ENCODE data around the gene ITPR3. TPM values are rescaled to one million over a fixed set of nuclear protein-coding genes. Genes with fewer than 3 reads are reported as not detected.
A peak's percentile ranks its signal among the peaks of the same experiment; 100 is the strongest.

ITPR3 gene
- total RNA-seq, 2 donors from 2014 or later, result 27.6 to 77.6 TPM

DNA sequence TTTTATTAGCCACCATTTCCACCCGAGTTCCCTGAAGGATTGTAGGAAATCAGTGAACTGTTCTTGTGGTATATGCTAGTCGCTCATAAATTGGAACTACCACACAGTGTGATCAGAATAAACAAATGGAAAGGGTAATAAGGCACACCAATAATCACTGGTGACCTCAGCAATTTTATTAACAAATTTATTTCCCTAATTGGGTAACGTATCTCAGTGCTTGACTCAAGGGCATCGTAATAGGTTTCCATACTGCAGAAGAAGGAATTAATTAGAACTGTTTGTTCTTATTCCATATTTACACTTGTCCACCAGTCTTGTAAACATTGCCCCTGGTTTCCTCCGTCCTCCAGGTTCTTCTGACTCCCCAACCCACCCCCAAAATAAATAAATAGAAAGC, 100.4 kb downstream of the ITPR3 start:
- H3K4me1 Mint-ChIP-seq (ENCODE audit: low read depth in 2 of 2), result no peaks in the 10 kb centered on the region
- H3K36me3 Mint-ChIP-seq, result no peaks in the 10 kb centered on the region
- H3K27ac Mint-ChIP-seq, result no peak overlapping the region
- ATAC-seq, result no peak
- H3K27me3 Mint-ChIP-seq, result peaks cover 26 to 29% of the 10 kb centered on the region in 2 donors
- DNase-seq (ENCODE audit: low spot score), result no peak
- H3K4me3 Mint-ChIP-seq, result no peak overlapping the region
- H3K9me3 Mint-ChIP-seq, result no peaks in the 10 kb centered on the region

DNA sequence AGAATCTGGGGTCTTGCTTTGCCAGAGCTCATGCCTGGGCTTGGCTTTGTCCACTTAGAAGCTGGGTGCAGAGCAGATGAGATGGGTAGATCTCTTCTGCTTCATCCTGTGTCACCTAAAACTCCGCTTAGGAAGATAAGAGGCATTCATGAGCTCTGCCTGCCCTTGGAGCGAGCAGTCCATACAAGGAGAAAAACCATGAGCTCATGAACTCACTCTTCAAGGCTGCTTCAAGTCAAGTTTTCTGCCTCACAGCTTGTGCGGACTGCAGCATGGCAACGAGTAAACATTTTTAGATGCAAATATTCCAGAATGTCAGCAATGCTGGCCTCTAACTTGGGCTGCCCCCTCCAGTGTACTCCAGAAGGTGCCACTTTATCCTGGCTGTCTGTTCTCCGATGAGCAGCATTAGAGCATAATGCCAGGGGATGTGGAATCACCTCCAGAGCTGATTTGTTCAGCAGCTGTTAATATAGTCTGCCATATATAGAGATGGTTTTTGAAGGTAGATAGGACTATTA, 101.0 kb downstream of the ITPR3 start:
- Mint-ChIP-seq H3K9me3 (no peaks in the 10 kb centered on the region), H3K27me3 (peaks cover 26 to 31% of the 10 kb centered on the region in 2 donors)

DNA sequence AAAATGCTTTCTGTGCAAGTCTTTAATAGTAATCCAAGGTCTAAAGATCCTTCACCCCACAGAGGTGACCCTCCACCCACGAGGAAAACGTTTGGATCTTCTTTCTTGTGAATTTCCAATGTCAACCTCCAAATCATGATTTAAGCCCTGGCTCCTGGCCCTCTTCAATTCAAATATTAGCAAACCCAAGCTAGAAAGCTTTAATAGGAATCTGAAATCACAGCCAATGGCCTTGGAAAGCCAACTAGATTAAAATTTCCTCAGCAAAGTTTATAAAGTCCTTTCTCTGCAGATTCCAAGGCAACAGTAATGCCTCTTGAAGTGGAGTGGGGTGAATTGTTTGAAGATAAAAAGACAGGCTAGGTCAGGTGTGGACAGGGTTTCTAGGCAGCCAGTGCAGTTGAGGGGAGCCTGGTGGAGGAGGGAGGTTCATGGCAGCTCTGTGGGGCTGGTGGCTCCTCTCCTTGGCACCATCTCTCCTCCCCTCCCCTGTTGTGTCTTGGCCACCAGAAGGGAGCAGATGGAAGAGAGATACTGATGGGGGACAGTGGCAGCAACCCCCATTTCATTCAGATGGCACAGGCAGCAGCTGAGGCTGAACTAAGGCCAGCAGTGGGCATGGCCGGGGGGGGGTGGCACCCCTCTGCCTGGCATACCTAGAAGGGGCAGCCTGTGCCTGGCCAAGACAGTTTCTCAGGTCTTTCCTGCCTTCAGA, 102.4 kb downstream of the ITPR3 start:
- H3K36me3 Mint-ChIP-seq, result no peaks in the 10 kb centered on the region
- DNase-seq (ENCODE audit: low spot score), result no peak
- H3K27me3 Mint-ChIP-seq, result peaks cover 27 to 31% of the 10 kb centered on the region in 2 donors
- no peaks in the 10 kb centered on the region for H3K9me3 Mint-ChIP-seq
- H3K4me3 Mint-ChIP-seq, result no peak overlapping the region
- H3K27ac Mint-ChIP-seq, result no peak overlapping the region
- H3K4me1 Mint-ChIP-seq (ENCODE audit: low read depth in 2 of 2), result no peaks in the 10 kb centered on the region
- ATAC-seq, result no peak

More for the DNA sequence above, 101.0 kb downstream of the ITPR3 start:
- Mint-ChIP-seq H3K36me3 (no peaks in the 10 kb centered on the region), H3K4me1 (ENCODE audit: low read depth in 2 of 2) (no peaks in the 10 kb centered on the region), H3K4me3 (no peak overlapping the region), H3K27ac (no peak overlapping the region)
- DNase-seq (ENCODE audit: low spot score) (no peak), ATAC-seq (no peak)

DNA sequence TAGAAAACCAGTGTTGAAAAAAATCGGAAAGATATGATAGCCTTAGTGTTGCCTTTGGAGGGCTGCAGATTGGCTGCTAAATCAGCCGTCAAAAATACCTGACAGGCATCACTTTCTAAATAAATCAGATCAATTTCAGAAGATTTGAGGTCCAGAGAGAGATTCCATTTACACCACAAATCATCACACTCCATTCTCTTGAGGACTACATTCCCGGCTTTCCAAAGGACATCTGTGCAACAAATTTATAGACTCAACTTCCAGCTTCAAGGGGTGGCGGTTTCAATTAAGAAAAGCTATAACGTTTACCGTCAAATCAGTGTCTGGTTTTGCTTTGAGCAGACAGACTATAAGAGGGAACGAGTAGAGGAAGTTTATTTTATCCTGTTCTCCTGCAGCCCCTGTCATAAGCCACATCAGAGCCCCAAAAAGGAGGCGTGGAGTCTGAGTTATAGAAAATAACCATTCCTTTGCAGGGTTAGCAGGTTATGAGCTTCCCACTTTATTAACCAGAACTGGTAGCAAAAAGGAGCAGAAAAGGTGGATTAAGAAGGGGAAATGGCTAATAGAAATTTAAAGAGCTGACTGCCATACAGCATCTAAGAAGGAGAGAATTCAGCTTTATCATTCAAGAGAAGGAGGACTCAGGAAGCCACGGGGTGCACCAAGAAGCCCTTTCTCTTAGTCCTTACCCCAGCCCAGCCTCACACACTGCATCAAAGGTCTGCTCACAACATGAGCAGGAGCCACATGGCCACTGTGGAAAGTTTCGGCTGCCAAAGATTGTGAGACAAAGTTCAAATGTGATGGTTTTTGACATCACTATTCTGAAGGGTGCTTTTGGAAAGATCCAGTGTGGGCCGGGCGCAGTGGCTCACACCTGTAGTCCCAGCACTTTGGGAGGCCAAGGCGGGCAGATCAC, 103.2 kb downstream of the ITPR3 start:
- Mint-ChIP-seq H3K36me3 (no peaks in the 10 kb centered on the region), H3K4me3 (no peak overlapping the region), H3K9me3 (no peaks in the 10 kb centered on the region), H3K27me3 (peaks cover 29 to 31% of the 10 kb centered on the region in 2 donors), H3K4me1 (ENCODE audit: low read depth in 2 of 2) (no peaks in the 10 kb centered on the region), H3K27ac (no peak overlapping the region)
- no peak for DNase-seq (ENCODE audit: low spot score)
- ATAC-seq, result no peak

DNA sequence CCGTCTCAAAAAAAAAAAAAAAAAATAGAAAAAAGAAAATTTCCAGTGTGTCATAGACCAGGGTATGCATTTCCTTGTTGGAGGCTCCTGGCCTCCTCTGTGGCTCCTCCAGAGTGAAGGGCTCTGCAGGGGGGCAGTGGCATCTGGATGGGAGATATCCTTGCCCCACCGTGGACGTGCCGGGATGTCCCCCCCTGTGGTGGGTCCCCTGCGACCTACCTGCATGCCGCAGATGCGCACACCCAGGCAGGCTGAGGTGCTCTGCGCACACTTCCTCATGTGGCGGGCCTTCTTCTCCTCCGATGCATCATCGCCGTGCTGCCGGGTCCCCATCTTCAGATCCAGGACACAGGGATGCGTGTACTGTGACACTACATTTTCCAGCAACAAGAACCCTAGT, 104.1 kb downstream of the ITPR3 start:
- H3K4me3 Mint-ChIP-seq, result no peak overlapping the region
- H3K27ac Mint-ChIP-seq, result no peak overlapping the region
- H3K9me3 Mint-ChIP-seq, result no peaks in the 10 kb centered on the region
- peaks cover 27 to 30% of the 10 kb centered on the region in 2 donors for H3K27me3 Mint-ChIP-seq
- DNase-seq (ENCODE audit: low spot score) (no peak), ATAC-seq (no peak)
- no peaks in the 10 kb centered on the region for H3K4me1 Mint-ChIP-seq (ENCODE audit: low read depth in 2 of 2)
- H3K36me3 Mint-ChIP-seq, result no peaks in the 10 kb centered on the region

DNA sequence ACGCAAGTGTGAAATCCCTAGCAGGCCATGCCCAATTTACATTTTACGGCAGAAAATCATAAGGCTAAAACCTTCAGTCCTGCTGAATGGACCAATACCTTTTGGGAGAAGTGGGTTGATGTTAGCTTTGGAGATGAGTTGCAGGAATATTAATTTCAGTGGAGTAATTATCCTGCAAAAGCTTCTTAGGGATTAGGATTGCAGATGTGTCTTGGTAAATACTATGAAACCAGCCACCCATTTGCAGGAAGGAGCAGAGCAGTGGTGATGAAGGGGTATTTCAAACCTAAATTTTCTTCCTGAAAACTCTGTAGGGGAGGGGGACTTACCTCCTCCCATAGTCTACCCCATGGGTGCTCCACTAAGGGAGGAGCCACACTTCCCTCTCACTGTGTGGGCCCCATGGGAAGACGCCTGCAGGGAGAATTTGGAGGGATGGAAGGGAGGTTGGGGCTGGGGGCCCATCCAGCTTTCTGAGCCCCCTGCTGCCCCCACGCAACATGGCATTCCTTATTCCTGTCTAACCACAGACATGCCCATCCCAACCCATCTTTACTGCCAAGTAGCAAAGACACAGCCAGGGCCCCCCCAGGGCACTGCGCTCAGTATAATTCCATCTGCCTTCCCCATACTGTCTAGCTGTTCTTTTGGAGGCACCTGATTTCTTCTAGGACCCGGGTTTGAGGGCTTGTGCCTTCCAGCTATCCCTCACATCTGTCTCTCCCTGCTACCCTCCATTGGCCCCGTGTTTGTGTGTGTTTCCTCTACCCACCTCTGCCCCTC, 105.0 kb downstream of the ITPR3 start:
- ATAC-seq, result no peak

DNA sequence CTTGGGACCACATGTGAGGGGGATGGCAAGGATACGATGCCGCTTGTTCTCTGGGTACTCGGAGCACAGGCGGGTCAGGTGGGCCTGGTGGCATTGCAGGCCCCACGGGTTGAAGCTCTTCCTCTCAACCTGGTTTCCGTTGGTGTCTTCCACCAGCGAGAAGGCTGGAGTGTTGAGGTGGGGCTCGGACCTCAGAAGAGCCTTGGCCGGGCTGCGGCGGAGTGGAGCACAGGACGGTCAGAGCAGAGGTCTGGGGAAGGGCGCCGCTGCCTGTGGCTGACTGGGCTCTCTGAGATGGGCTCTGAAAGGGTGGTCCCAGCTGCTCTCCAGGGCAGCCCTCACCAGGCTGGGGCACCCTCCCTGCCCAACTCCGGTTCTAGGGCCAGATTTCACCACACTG, 105.6 kb downstream of the ITPR3 start:
- Mint-ChIP-seq H3K27me3 (peaks cover 26 to 27% of the 10 kb centered on the region in 2 donors), H3K9me3 (no peaks in the 10 kb centered on the region), H3K4me3 (no peak overlapping the region), H3K36me3 (no peaks in the 10 kb centered on the region), H3K27ac (no peak overlapping the region), H3K4me1 (ENCODE audit: low read depth in 2 of 2) (no peaks in the 10 kb centered on the region)
- ATAC-seq (no peak), DNase-seq (ENCODE audit: low spot score) (no peak)

More for the DNA sequence above, 105.0 kb downstream of the ITPR3 start:
- Mint-ChIP-seq H3K27me3 (peaks cover 26 to 27% of the 10 kb centered on the region in 2 donors), H3K36me3 (no peaks in the 10 kb centered on the region), H3K4me3 (no peak overlapping the region), H3K9me3 (no peaks in the 10 kb centered on the region), H3K27ac (no peak overlapping the region), H3K4me1 (ENCODE audit: low read depth in 2 of 2) (no peaks in the 10 kb centered on the region)
- DNase-seq (ENCODE audit: low spot score), result no peak

DNA sequence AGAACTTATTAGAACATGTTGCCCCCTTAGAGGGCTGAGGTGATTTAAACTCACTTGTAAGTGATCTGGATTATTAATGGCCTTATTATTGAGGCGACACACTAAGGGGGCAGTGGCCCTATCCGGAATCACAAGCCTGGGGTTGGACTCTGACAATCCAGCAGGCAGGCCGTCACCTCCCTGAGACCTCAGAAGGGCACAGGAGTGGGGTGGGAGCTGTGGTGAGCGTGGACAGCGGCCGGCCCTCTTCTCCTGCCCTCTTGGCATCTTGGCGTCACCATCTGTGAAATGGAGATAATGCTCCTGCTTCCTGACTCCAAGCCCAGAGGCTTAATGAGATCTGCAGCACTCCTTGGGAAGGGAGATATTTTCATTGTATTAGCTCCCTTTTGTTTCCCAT, 106.0 kb downstream of the ITPR3 start:
- no peak overlapping the region for H3K4me3 Mint-ChIP-seq
- H3K27ac Mint-ChIP-seq, result no peak overlapping the region
- no peaks in the 10 kb centered on the region for H3K36me3 Mint-ChIP-seq
- H3K4me1 Mint-ChIP-seq (ENCODE audit: low read depth in 2 of 2), result no peaks in the 10 kb centered on the region
- peaks cover 25 to 27% of the 10 kb centered on the region in 2 donors for H3K27me3 Mint-ChIP-seq
- DNase-seq (ENCODE audit: low spot score) (no peak), ATAC-seq (no peak)
- H3K9me3 Mint-ChIP-seq, result no peaks in the 10 kb centered on the region

DNA sequence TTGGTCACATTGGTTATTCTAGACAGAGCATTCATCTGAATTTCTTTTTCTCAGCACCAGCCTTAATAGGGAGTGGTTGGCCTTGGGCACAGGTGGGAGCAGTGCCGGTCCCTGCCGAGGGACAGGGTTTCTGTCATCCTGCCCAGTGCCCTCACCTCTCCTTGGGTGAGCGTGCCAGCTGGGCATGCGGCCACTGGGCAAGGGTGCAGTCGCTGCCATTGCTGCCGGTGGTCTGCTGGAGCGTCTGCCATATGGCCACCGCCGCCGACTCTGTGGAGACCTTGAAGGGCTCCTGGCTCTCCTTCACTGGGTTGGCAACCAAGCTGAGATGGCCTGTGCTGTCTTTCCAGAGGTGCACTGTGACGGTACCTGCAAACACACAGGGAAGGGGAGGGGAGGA, 106.8 kb downstream of the ITPR3 start:
- DNase-seq (ENCODE audit: low spot score) (no peak), ATAC-seq (peak; percentile 11 to 26)
- H3K4me1 Mint-ChIP-seq (ENCODE audit: low read depth in 2 of 2), result no peaks in the 10 kb centered on the region
- H3K27ac Mint-ChIP-seq, result no peak overlapping the region
- no peak overlapping the region for H3K4me3 Mint-ChIP-seq
- H3K27me3 Mint-ChIP-seq, result peaks cover 24 to 25% of the 10 kb centered on the region in 2 donors
- no peaks in the 10 kb centered on the region for H3K36me3 Mint-ChIP-seq
- no peaks in the 10 kb centered on the region for H3K9me3 Mint-ChIP-seq

DNA sequence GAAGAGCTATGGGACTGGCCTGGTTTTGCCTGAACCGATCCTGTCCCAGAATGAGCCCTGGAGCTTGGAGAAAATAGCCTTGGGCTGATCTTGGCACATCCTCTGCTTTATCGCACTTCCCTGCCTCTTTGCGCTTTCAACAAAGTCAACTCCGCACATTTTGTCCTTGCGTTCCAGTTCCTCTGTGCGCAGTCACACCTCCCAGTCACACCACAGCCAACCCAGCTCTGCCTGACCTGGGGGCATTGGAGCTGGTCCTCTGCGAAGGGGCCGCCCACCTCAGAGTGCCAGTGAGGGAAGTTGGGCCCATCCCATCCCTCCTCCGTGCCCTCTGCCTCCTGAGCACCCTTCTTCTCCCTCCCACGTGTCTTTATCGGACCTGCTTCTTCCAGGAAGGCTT, 107.3 kb downstream of the ITPR3 start:
- peaks cover 19 to 24% of the 10 kb centered on the region in 2 donors for H3K27me3 Mint-ChIP-seq
- ATAC-seq, result no peak

DNA sequence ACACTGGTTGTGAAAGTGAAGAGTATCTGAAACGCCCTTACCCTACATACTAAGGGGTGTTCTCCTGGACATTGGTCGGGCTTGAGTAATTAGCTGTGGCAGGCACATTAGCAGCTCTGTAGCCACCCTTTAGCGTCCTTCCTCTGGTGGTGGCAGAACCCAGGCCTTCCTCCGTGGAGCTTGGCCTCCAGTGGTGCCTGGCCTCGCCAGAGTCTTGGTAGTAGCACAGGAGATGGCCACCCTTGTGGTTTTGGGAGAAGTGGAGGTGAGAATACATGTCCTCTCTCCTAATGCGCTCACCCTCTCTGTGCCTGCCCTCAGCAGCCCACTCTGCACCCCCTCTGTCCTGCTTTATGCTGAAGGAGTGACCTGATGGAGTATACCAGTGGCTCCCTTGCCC, 107.9 kb downstream of the ITPR3 start:
- no peak for DNase-seq (ENCODE audit: low spot score)
- H3K27me3 Mint-ChIP-seq, result peaks cover 13 to 20% of the 10 kb centered on the region in 2 donors
- no peak for ATAC-seq
- no peak overlapping the region for H3K4me3 Mint-ChIP-seq
- H3K36me3 Mint-ChIP-seq, result no peaks in the 10 kb centered on the region
- no peaks in the 10 kb centered on the region for H3K9me3 Mint-ChIP-seq
- no peaks in the 10 kb centered on the region for H3K4me1 Mint-ChIP-seq (ENCODE audit: low read depth in 2 of 2)
- H3K27ac Mint-ChIP-seq, result no peak overlapping the region

More for the DNA sequence above, 107.3 kb downstream of the ITPR3 start:
- Mint-ChIP-seq H3K36me3 (no peaks in the 10 kb centered on the region), H3K4me3 (no peak overlapping the region), H3K9me3 (no peaks in the 10 kb centered on the region), H3K4me1 (ENCODE audit: low read depth in 2 of 2) (no peaks in the 10 kb centered on the region), H3K27ac (no peak overlapping the region)
- DNase-seq (ENCODE audit: low spot score), result no peak

DNA sequence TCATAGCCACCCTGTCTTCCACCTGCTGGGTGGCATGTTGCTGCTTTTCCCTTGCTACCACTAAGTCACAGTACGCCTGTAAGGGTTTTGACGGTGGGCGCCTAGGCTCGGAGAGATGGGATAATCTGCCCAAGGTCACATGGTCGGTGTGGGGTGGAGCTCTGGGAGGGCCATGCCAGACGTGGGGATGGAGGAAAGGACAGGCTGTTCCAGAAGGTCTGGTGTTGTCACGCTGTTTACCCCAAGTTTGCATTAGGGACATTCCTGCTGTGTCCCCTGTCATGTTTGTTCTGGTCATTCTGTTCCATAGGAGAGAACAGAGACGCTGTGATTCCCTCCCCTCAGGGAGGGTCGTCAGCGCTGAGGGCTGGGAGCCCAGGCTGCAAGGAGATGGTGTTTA, 109.5 kb downstream of the ITPR3 start:
- H3K9me3 Mint-ChIP-seq, result no peaks in the 10 kb centered on the region
- ATAC-seq (no peak), DNase-seq (ENCODE audit: low spot score) (no peak)
- no peak overlapping the region for H3K27ac Mint-ChIP-seq
- no peaks in the 10 kb centered on the region for H3K36me3 Mint-ChIP-seq
- peaks cover 7 to 9% of the 10 kb centered on the region in 2 donors for H3K27me3 Mint-ChIP-seq
- no peaks in the 10 kb centered on the region for H3K4me1 Mint-ChIP-seq (ENCODE audit: low read depth in 2 of 2)
- no peak overlapping the region for H3K4me3 Mint-ChIP-seq

DNA sequence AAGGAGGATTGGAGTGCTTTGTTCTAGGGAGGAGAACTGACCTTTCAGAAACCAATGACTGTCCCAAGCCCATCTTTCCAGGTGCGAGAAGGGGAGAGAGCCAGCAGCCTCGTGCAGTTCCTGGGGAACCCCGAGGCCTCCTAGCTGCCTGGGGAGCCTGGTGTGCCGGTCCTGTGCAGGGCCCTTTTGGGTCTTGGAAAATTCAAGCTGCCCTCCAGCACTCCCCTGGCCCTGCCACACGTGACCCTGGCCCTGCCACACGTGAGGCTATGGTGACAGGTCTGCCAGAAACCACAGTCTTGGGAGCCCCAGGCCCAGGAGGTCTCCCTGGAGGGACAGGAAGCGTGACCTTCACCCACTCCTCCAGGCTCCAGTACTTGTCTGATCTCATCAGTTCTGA, 109.9 kb downstream of the ITPR3 start:
- peaks cover 7 to 8% of the 10 kb centered on the region in 2 donors for H3K27me3 Mint-ChIP-seq
- no peaks in the 10 kb centered on the region for H3K4me1 Mint-ChIP-seq (ENCODE audit: low read depth in 2 of 2)
- H3K9me3 Mint-ChIP-seq, result no peaks in the 10 kb centered on the region
- no peaks in the 10 kb centered on the region for H3K36me3 Mint-ChIP-seq
- no peak for DNase-seq (ENCODE audit: low spot score)
- ATAC-seq, result no peak
- no peak overlapping the region for H3K27ac Mint-ChIP-seq
- H3K4me3 Mint-ChIP-seq, result no peak overlapping the region
